GM10248 (cell line): ENCODE results near the gene DHX16.

ENCODE experiments used
- CTCF ChIA-PET: fragments of 300-600 bp; sonication (Branson Sonifier 250); formaldehyde crosslinking; extraction: SDS; loops from one replicate; lab custom pipeline; 2021; ENCODE audit warnings: antibody characterized with exemption; lab: Yijun Ruan, JAX
- POLR2A ChIA-PET: fragments of 350-650 bp; sonication (Branson Sonifier 250); formaldehyde crosslinking; extraction: SDS; loops from one replicate; lab custom pipeline; 2020; ENCODE audit warnings: antibody characterized with exemption; lab: Yijun Ruan, JAX
- DNase-seq: peaks from one replicate; pipeline ENCODE4 v3.0.0; 2012; ENCODE audit errors: extremely low spot score
- CTCF ChIP-seq: IDR thresholded peaks from 2 replicates; pipeline ENCODE4 v1.5.1; 2012; ENCODE audit warnings: mild to moderate bottlenecking, low read depth; ENCODE audit errors: extremely low read depth, missing control alignments, control extremely low read depth

Gene DHX16

GRCh38 chr6:30646450-30647241, 26.2 kb downstream of the DHX16 start, which contains the start of gene C6orf136:
C6orf136 (plus strand) TSS chr6:30647133; CDS start chr6:30647232, 99 bp downstream.
- TF ChIP-seq CTCF = no peak
- CTCF ChIA-PET = interaction anchor here (0.9 to 2.8 kb wide), 7 partner anchors 10 to 84 kb away, joined by 3 to 6 read pairs (median 4); no protein-coding TSS in a partner anchor
- DNase-seq = peak; percentile 98
- POLR2A ChIA-PET = interaction anchor here (0.8 to 1.2 kb wide), 2 partner anchors 32 to 46 kb away, joined by 3 to 7 read pairs; no protein-coding TSS in a partner anchor

GRCh38 chr6:30645989-30646388, 26.8 kb downstream of the DHX16 start:
- ChIA-PET CTCF (interaction anchor here (0.9 to 2.8 kb wide), 7 partner anchors 11 to 85 kb away, joined by 3 to 6 read pairs (median 4); no protein-coding TSS in a partner anchor), POLR2A (interaction anchor here (0.8 to 1.2 kb wide), 2 partner anchors 31 to 46 kb away, joined by 3 to 7 read pairs; no protein-coding TSS in a partner anchor)
- no peak for DNase-seq
- TF ChIP-seq CTCF = no peak

GRCh38 chr6:30644769-30645168, 28.0 kb downstream of the DHX16 start:
- POLR2A ChIA-PET = interaction anchor here (1.3 kb wide), 1 partner anchor 30 kb away, joined by 4 read pairs; no protein-coding TSS in a partner anchor
- DNase-seq = no peak
- TF ChIP-seq CTCF = no peak
- CTCF ChIA-PET = interaction anchor here (0.7 to 2.8 kb wide), 5 partner anchors 12 to 86 kb away, joined by 3 to 6 read pairs (median 3); partner anchors contain the start of gene DHX16

- ChIA-PET POLR2A (no interaction called here), CTCF (interaction anchor here (1.3 to 2.0 kb wide), 3 partner anchors 16 to 99 kb away, joined by 3 to 6 read pairs (median 5); partner anchors contain the start of gene DHX16)
- no peak for TF ChIP-seq CTCF
- no peak for DNase-seq
Measured at GRCh38 chr6:30643656-30644055, 29.1 kb downstream of the DHX16 start.

GRCh38 chr6:30641048-30641447, 31.8 kb downstream of the DHX16 start:
- ChIA-PET CTCF (interaction anchor here (0.7 to 1.4 kb wide), 4 partner anchors 19 to 38 kb away, joined by 3 to 5 read pairs (median 3); partner anchors contain the start of gene DHX16), POLR2A (interaction anchor here (0.5 kb wide), 2 partner anchors 13 to 857 kb away, joined by 3 to 6 read pairs; no protein-coding TSS in a partner anchor)
- TF ChIP-seq CTCF = no peak
- no peak for DNase-seq

GRCh38 chr6:30640481-30640880, 32.3 kb downstream of the DHX16 start:
- ChIA-PET CTCF (interaction anchor here (0.9 to 1.4 kb wide), 4 partner anchors 20 to 69 kb away, joined by 3 to 5 read pairs (median 3); no protein-coding TSS in a partner anchor), POLR2A (interaction anchor here (0.5 kb wide), 1 partner anchor 12 kb away, joined by 3 read pairs; no protein-coding TSS in a partner anchor)
- no peak for DNase-seq
- TF ChIP-seq CTCF = no peak
